ACC112 (cell line): ENCODE data around the gene PLXNB1.

Experiments
- H2AFZ ChIP-seq: fragments of 200-600 bp; sonication (generic); one replicate; pipeline ENCODE4 v1.6.0; 2017; ENCODE audit warnings: antibody characterized with exemption, low read length; ENCODE audit not compliant: unreplicated experiment
- H3K27ac ChIP-seq: fragments of 200-600 bp; sonication (generic); 2 replicates; pipeline ENCODE4 v1.5.1; 2014; ENCODE audit warnings: low read depth, mild to moderate bottlenecking, antibody characterized with exemption, low read length, moderate library complexity
- H3K27me3 ChIP-seq: fragments of 200-600 bp; sonication (generic); 2 replicates; pipeline ENCODE4 v1.6.1; 2014; ENCODE audit warnings: mild to moderate bottlenecking, antibody characterized with exemption, low read length, moderate library complexity, mixed read lengths; ENCODE audit not compliant: insufficient read depth
- H3K36me3 ChIP-seq: fragments of 200-600 bp; sonication (generic); 2 replicates; pipeline ENCODE4 v1.6.1; 2016; ENCODE audit warnings: mild to moderate bottlenecking, antibody characterized with exemption, low read length, moderate library complexity, mixed read lengths; ENCODE audit not compliant: insufficient read depth
- H3K4me1 ChIP-seq: fragments of 200-600 bp; sonication (generic); one replicate; pipeline ENCODE4 v1.6.1; 2016; ENCODE audit warnings: low read length, mixed read lengths; ENCODE audit not compliant: insufficient read depth, unreplicated experiment, control insufficient read depth
- H3K4me3 ChIP-seq: fragments of 200-600 bp; sonication (generic); 2 replicates; pipeline ENCODE4 v1.5.1; 2014; ENCODE audit warnings: mild to moderate bottlenecking, low read depth, low read length
- H3K79me2 ChIP-seq: fragments of 200-600 bp; sonication (generic); one replicate; pipeline ENCODE4 v1.6.0; 2016; ENCODE audit warnings: low read length; ENCODE audit not compliant: control insufficient read depth, unreplicated experiment, insufficient read depth

Gene PLXNB1

GRCh38 chr3:48426944-48427629, 2.8 kb downstream of the PLXNB1 start:
- Histone ChIP-seq H3K4me1 (peaks cover 19% of the 10 kb centered on the region), H3K4me3 (no peak overlapping the region; the same call in 1 of the 2 replicates), H3K27me3 (no peaks in the 10 kb centered on the region), H3K27ac (no peak overlapping the region), H2AFZ (no peak overlapping the region), H3K36me3 (0 out of 2 replicates have a peak, but pooled peaks cover 3% of the 10 kb centered on the region), H3K79me2 (no peaks in the 10 kb centered on the region)

GRCh38 chr3:48426401-48426909, 3.4 kb downstream of the PLXNB1 start:
- no peaks in the 10 kb centered on the region for H3K36me3 ChIP-seq

GRCh38 chr3:48425281-48425812, 4.5 kb downstream of the PLXNB1 start:
- no peaks in the 10 kb centered on the region for H3K27me3 ChIP-seq
- no peak overlapping the region for H3K27ac ChIP-seq
- no peaks in the 10 kb centered on the region for H3K36me3 ChIP-seq
- H3K4me3 ChIP-seq: no peak overlapping the region
- no peaks in the 10 kb centered on the region for H3K79me2 ChIP-seq
- no peak overlapping the region for H2AFZ ChIP-seq
- H3K4me1 ChIP-seq: peaks cover 18% of the 10 kb centered on the region

More at GRCh38 chr3:48426401-48426909, 3.4 kb downstream of the PLXNB1 start:
- H3K4me1 ChIP-seq: peaks cover 19% of the 10 kb centered on the region
- H3K4me3 ChIP-seq: no peak overlapping the region; the same call in 1 of the 2 replicates
- H3K27me3 ChIP-seq: no peaks in the 10 kb centered on the region
- H2AFZ ChIP-seq: no peak overlapping the region
- H3K79me2 ChIP-seq: no peaks in the 10 kb centered on the region
- no peak overlapping the region for H3K27ac ChIP-seq

- H2AFZ ChIP-seq: no peak overlapping the region
- no peak overlapping the region for H3K27ac ChIP-seq
- no peaks in the 10 kb centered on the region for H3K27me3 ChIP-seq
- H3K4me1 ChIP-seq: peaks cover 11% of the 10 kb centered on the region
- no peak overlapping the region for H3K4me3 ChIP-seq
- H3K79me2 ChIP-seq: no peaks in the 10 kb centered on the region
- no peaks in the 10 kb centered on the region for H3K36me3 ChIP-seq
Measured at GRCh38 chr3:48423883-48424695, 5.8 kb downstream of the PLXNB1 start.

- H3K27me3 ChIP-seq: no peaks in the 10 kb centered on the region
- H3K36me3 ChIP-seq: no peaks in the 10 kb centered on the region
- H3K27ac ChIP-seq: no peak overlapping the region
- peaks cover 11% of the 10 kb centered on the region for H3K4me1 ChIP-seq
- no peak overlapping the region for H2AFZ ChIP-seq
- no peak overlapping the region for H3K4me3 ChIP-seq
- H3K79me2 ChIP-seq: no peaks in the 10 kb centered on the region
Measured at GRCh38 chr3:48423241-48423882, 6.5 kb downstream of the PLXNB1 start.

GRCh38 chr3:48422681-48423080, 7.2 kb downstream of the PLXNB1 start:
- Histone ChIP-seq H3K4me3 (no peak overlapping the region), H3K27ac (no peak overlapping the region), H2AFZ (no peak overlapping the region), H3K79me2 (no peaks in the 10 kb centered on the region), H3K27me3 (no peaks in the 10 kb centered on the region), H3K4me1 (peaks cover 11% of the 10 kb centered on the region), H3K36me3 (no peaks in the 10 kb centered on the region)

GRCh38 chr3:48422272-48422671, 7.6 kb downstream of the PLXNB1 start:
- Histone ChIP-seq H3K27me3 (no peaks in the 10 kb centered on the region), H2AFZ (no peak overlapping the region), H3K79me2 (no peaks in the 10 kb centered on the region), H3K27ac (no peak overlapping the region), H3K4me1 (peaks cover 10% of the 10 kb centered on the region), H3K4me3 (no peak overlapping the region), H3K36me3 (no peaks in the 10 kb centered on the region)

GRCh38 chr3:48420561-48420960, 9.3 kb downstream of the PLXNB1 start:
- Histone ChIP-seq H3K27me3 (no peaks in the 10 kb centered on the region), H3K79me2 (no peaks in the 10 kb centered on the region), H3K4me3 (no peak overlapping the region), H3K36me3 (no peaks in the 10 kb centered on the region), H2AFZ (no peak overlapping the region), H3K4me1 (no peaks in the 10 kb centered on the region), H3K27ac (no peak overlapping the region)

- no peaks in the 10 kb centered on the region for H3K36me3 ChIP-seq
Measured at GRCh38 chr3:48419597-48419996, 10.3 kb downstream of the PLXNB1 start.

GRCh38 chr3:48419149-48419548, 10.7 kb downstream of the PLXNB1 start:
- no peak overlapping the region for H3K27ac ChIP-seq
- H3K27me3 ChIP-seq: no peaks in the 10 kb centered on the region
- no peak overlapping the region for H3K4me3 ChIP-seq
- no peak overlapping the region for H2AFZ ChIP-seq
- no peaks in the 10 kb centered on the region for H3K4me1 ChIP-seq
- no peaks in the 10 kb centered on the region for H3K79me2 ChIP-seq
- no peaks in the 10 kb centered on the region for H3K36me3 ChIP-seq

More at GRCh38 chr3:48419597-48419996, 10.3 kb downstream of the PLXNB1 start:
- no peaks in the 10 kb centered on the region for H3K4me1 ChIP-seq
- H3K4me3 ChIP-seq: no peak overlapping the region
- no peaks in the 10 kb centered on the region for H3K27me3 ChIP-seq
- no peak overlapping the region for H2AFZ ChIP-seq
- no peaks in the 10 kb centered on the region for H3K79me2 ChIP-seq
- H3K27ac ChIP-seq: no peak overlapping the region
